ENCODE data around the gene HOXC10. TPM values are rescaled to one million over a fixed set of nuclear protein-coding genes. Genes with fewer than 3 reads are reported as not detected.

The HOXC10 gene
- total RNA-seq, 2 donors from 2014 or later, result not detected

- Histone ChIP-seq H3K27me3 (ENCODE audit: control insufficient read depth, insufficient read depth, low read length, poor library complexity, severe bottlenecking) (peaks cover 100% of the 10 kb centered on the region), H3K4me1 (ENCODE audit: control insufficient read depth, insufficient read depth, low read length) (no peaks in the 10 kb centered on the region), H3K9ac (ENCODE audit: extremely low read depth, low read length, poor library complexity, severe bottlenecking) (no peak overlapping the region), H3K9me3 (ENCODE audit: control insufficient read depth, low read length) (peaks cover 7% of the 10 kb centered on the region), H3K36me3 (ENCODE audit: control insufficient read depth, insufficient read depth, low read length) (no peaks in the 10 kb centered on the region), H3K27ac (ENCODE audit: low read depth, low read length) (no peak overlapping the region), H3K4me3 (ENCODE audit: low read length) (no peak overlapping the region)
- H3K27me3 Mint-ChIP-seq (ENCODE audit: insufficient read depth), result peaks cover 100% of the 10 kb centered on the region
- H3K9me3 Mint-ChIP-seq, result peaks cover 4% of the 10 kb centered on the region
- TF ChIP-seq, protein P1, sequence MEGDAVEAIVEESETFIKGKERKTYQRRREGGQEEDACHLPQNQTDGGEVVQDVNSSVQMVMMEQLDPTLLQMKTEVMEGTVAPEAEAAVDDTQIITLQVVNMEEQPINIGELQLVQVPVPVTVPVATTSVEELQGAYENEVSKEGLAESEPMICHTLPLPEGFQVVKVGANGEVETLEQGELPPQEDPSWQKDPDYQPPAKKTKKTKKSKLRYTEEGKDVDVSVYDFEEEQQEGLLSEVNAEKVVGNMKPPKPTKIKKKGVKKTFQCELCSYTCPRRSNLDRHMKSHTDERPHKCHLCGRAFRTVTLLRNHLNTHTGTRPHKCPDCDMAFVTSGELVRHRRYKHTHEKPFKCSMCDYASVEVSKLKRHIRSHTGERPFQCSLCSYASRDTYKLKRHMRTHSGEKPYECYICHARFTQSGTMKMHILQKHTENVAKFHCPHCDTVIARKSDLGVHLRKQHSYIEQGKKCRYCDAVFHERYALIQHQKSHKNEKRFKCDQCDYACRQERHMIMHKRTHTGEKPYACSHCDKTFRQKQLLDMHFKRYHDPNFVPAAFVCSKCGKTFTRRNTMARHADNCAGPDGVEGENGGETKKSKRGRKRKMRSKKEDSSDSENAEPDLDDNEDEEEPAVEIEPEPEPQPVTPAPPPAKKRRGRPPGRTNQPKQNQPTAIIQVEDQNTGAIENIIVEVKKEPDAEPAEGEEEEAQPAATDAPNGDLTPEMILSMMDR (conservative IDR thresholded peaks at IDR 0.05), result no peak
- H3K36me3 Mint-ChIP-seq (ENCODE audit: low read depth), result no peaks in the 10 kb centered on the region
- no peak for DNase-seq
- H3K4me3 Mint-ChIP-seq, result no peak overlapping the region
- no peak overlapping the region for H3K27ac Mint-ChIP-seq
- no peaks in the 10 kb centered on the region for H3K4me1 Mint-ChIP-seq
These were observed 37.2 kb upstream of the HOXC10 start for GRCh38 chr12:53947743-53948142.

DNA sequence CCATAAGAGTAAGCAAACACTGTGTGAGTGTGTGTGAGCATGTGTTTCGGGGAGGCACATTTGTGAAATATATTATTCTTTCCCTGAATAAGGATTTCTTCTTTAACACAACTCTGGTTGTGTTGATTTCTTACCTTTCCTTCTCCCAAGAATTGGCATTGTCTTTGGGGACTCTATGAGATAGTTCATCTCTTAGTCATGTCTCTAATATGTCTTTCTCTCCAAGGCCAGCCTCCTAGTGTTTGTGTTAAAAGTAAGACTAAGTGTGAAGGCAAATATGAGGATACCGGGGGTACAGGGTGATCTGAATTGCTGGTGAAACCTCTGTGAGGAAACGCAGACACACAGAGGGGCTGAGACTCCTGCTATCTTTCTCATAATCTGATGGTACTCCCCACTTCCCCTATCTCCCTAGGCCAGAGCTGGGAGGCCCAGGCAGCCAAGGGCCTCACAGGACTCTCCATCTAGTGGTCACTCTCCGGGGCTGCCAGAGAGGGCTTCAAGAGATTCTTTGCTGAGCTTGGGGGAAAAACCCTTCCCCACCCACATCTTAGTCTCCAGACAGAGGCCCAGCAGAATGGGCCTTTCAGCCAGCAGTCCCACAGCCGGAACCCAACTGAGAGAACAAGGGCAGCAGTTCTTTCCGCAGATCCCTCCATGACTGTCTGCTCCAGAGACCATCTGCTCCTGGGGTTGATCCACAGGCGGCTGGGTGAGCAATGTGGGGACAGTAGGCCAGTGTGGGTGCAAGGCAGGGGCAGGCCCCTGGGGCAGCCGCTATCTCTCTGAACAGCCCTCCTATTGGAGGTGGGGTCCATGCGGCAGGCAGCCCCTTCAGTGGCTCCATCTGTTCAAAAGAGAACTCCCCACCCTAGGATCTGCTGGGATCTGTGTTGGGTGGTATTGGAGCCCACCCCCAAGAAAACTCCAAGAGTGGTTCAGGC, 36.0 kb upstream of the HOXC10 start:
- DNase-seq, result peak; percentile 68
- 53 to 61% methylated on average over 3 to 8 of the region's 9 CpGs for WGBS, 2 experiments (ENCODE audit: insufficient coverage in 1 of 2, insufficient read length in 1 of 2)
- peaks cover 100% of the 10 kb centered on the region for H3K27me3 Mint-ChIP-seq (ENCODE audit: insufficient read depth)
- H3K4me3 Mint-ChIP-seq, result no peak overlapping the region
- no peak overlapping the region for H3K27ac Mint-ChIP-seq
- H3K27me3 ChIP-seq (ENCODE audit: control insufficient read depth, insufficient read depth, low read length, poor library complexity, severe bottlenecking), result peaks cover 100% of the 10 kb centered on the region
- H3K4me1 Mint-ChIP-seq, result no peaks in the 10 kb centered on the region
- H3K36me3 ChIP-seq (ENCODE audit: control insufficient read depth, insufficient read depth, low read length), result no peaks in the 10 kb centered on the region
- no peak overlapping the region for H3K9ac ChIP-seq (ENCODE audit: extremely low read depth, low read length, poor library complexity, severe bottlenecking)
- TF ChIP-seq, protein P1 (conservative IDR thresholded peaks at IDR 0.05), result peak; percentile 38
- H3K4me3 ChIP-seq (ENCODE audit: low read length), result no peak overlapping the region
- peaks cover 4% of the 10 kb centered on the region for H3K9me3 Mint-ChIP-seq
- H3K9me3 ChIP-seq (ENCODE audit: control insufficient read depth, low read length), result peaks cover 9% of the 10 kb centered on the region
- H3K4me1 ChIP-seq (ENCODE audit: control insufficient read depth, insufficient read depth, low read length), result no peaks in the 10 kb centered on the region
- H3K36me3 Mint-ChIP-seq (ENCODE audit: low read depth), result no peaks in the 10 kb centered on the region
- no peak overlapping the region for H3K27ac ChIP-seq (ENCODE audit: low read depth, low read length)

GRCh38 chr12:53949631-53950436, 35.1 kb upstream of the HOXC10 start:
- Mint-ChIP-seq H3K4me1 (no peaks in the 10 kb centered on the region), H3K27me3 (ENCODE audit: insufficient read depth) (peaks cover 100% of the 10 kb centered on the region), H3K27ac (no peak overlapping the region), H3K4me3 (no peak overlapping the region), H3K9me3 (peaks cover 4% of the 10 kb centered on the region), H3K36me3 (ENCODE audit: low read depth) (no peaks in the 10 kb centered on the region)
- Histone ChIP-seq H3K4me3 (ENCODE audit: low read length) (no peak overlapping the region), H3K36me3 (ENCODE audit: control insufficient read depth, insufficient read depth, low read length) (no peaks in the 10 kb centered on the region), H3K9ac (ENCODE audit: extremely low read depth, low read length, poor library complexity, severe bottlenecking) (no peak overlapping the region), H3K27ac (ENCODE audit: low read depth, low read length) (no peak overlapping the region), H3K27me3 (ENCODE audit: control insufficient read depth, insufficient read depth, low read length, poor library complexity, severe bottlenecking) (peaks cover 100% of the 10 kb centered on the region), H3K9me3 (ENCODE audit: control insufficient read depth, low read length) (peaks cover 18% of the 10 kb centered on the region), H3K4me1 (ENCODE audit: control insufficient read depth, insufficient read depth, low read length) (no peaks in the 10 kb centered on the region)
- TF ChIP-seq, protein P1 (conservative IDR thresholded peaks at IDR 0.05), result no peak
- DNase-seq, result peak; percentile 83
- 9 to 17% methylated on average over 7 to 34 of the region's 34 CpGs for WGBS, 2 experiments (ENCODE audit: insufficient coverage in 1 of 2, insufficient read length in 1 of 2)
